GM18951 (cell line): ENCODE results near the gene PKNOX2.

Experiments
- POLR2A ChIP-seq: IDR thresholded peaks from 4 replicates; pipeline ENCODE4 v1.6.1; 2011; ENCODE audit warnings: mild to moderate bottlenecking; ENCODE audit not compliant: insufficient read length, insufficient read depth; ENCODE audit errors: extremely low read depth
- in situ Hi-C: fragments of 300-500 bp; cut with MboI; formaldehyde crosslinking; loops from one replicate; pipeline ENCODE4 v1.12.0; 2022; ENCODE audit warnings: low sequenced_read_pairs, mixed read lengths, inconsistent platforms; ENCODE audit not compliant: unreplicated experiment

PKNOX2 gene

DNA sequence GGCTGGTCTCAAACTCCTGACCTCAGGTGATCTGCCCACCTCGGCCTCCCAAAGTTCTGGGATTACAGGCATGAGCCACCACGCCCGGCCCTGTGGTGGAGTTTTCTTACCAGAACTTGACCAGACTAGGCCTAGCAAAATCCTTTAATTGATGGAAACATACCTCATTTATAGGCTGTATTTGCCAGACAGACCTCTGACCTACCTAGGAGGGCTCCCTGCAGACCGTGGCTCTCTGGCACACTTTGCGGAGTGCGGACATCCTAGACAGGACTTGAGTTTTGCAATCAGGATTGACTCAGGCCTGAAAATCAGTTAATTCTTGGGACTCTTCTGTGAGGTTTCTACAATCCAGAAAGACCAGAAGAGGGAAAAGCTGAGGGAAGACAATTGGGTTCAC lies 278.4 kb downstream of the PKNOX2 start:
- TF ChIP-seq POLR2A, result no peak
- in situ Hi-C loops, result no loop called here

DNA sequence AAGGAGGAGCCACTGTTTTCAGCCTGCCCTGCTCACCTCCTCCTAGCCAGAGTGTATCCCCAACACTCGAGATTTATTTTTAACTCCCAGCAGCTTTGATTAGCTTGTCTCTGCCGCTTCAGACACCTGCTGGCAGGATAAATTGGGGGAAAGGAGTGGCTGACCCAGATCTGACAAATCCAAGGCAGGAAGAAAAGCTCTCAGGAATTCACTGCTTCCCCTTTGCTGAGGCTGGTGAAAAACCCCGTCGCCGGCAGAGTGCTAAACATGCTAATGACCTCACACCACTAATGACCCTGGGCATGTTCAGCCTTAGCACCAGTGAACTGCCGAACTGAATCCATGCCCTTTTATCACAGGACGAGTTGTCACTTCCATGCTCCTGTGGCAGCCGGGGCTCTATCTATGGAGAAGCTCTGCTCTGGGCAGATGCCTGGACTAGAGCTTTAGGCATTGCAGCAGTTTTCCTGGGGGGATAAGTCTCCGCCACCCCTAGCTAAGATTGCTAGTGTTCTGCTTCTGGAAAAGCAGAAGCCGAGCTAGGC lies 279.3 kb downstream of the PKNOX2 start:
- in situ Hi-C loops, result no loop called here
- TF ChIP-seq POLR2A, result no peak

DNA sequence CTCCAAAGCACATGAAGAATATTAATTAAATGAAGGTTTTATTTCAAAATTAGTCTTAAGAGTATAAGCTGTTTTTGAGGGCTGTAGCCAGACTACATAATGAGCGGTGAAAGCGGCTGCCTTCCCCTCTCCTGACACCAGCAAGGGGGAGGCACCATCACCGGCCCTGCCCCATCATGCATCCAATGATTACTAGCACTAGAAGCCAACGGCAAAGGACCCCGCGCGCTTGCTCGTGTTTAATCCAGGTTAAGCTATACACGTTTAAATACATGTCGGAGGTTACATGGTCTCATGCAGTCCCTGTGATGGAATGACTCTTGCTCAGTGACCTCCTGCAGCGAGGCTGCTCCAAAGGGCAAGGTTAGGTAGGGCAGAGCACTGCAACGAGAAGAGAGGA lies 281.2 kb downstream of the PKNOX2 start:
- in situ Hi-C loops, result no loop called here

DNA sequence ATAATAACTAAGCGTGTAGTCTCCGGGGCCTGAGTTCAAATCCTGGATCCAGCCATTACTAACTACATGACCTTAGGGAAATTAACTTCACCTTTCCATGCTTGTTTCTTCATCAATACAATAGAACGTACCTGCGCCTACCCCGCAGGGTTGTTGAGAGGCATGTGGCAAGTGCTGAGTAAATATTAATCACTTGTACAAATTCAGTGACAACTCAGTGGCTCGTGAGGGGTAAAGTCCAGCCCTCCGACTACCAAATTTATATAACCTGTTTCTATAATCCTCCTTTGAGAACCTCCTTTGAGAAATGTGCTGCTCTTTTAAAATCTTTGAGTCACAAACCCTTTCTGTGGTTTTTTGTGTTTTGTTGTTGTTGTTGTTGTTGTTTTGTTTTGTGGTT lies 281.7 kb downstream of the PKNOX2 start:
- in situ Hi-C loops, result no loop called here
- no peak for TF ChIP-seq POLR2A

More for the DNA sequence above, 281.2 kb downstream of the PKNOX2 start:
- TF ChIP-seq POLR2A, result no peak

DNA sequence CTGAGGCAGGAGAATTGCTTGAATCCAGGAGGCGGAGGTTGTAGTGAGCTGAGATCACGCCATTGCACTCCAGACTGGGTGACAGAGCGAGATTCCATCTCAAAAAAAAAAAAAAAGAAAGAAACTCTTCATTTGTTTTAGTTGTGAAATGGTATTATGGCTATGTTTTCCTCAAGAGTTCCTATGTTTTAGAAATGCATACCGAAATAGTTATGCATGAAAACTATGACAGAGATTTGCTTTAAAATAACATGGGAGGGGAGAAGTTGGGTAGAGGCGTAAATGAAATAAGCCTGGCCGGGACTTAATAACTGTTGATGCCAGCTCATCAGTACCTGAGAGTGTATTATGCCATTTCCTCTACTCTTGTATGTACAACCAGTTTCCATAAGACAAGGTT lies 283.2 kb downstream of the PKNOX2 start:
- TF ChIP-seq POLR2A, result no peak
- in situ Hi-C loops, result no loop called here

DNA sequence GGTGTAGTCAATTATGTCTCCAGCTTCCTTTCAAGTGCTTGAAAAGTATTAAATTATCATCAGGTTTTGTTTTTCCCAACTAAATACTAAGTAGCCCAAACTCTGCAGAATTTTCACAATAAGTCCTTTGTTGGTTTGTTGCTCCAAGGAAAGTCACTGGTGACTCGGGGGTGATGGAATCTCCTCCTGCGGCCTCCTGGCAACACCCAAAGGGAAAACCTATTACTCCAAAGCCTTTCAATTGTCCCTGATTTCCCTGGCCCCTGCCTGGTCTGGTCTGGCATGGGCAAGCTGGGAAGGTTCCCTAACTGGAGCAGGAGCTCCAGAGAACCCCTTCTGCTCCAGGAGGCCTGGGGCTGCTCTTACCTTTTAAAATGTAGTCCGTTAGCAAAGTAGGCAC lies 283.6 kb downstream of the PKNOX2 start:
- no peak for TF ChIP-seq POLR2A
- in situ Hi-C loops, result no loop called here

DNA sequence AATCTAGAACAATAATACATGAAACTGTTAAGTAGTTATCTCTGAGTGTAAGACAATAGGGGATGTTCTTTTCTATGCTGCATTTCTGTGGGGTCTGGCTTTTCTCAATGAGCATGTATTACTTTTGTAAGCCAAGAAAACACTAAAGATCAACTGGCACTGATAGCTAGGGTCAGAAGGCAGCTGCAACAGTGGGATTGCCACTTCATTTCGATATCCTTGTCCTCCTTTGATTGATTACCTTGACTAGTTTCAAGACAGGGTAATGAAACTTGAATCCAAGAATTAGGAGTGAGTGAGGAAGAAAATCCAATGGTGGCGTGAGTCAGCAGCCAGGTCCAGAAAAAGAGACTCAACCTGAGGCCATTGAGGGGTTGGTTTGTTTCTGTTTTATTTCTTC lies 285.0 kb downstream of the PKNOX2 start:
- no peak for TF ChIP-seq POLR2A
- in situ Hi-C loops, result no loop called here

DNA sequence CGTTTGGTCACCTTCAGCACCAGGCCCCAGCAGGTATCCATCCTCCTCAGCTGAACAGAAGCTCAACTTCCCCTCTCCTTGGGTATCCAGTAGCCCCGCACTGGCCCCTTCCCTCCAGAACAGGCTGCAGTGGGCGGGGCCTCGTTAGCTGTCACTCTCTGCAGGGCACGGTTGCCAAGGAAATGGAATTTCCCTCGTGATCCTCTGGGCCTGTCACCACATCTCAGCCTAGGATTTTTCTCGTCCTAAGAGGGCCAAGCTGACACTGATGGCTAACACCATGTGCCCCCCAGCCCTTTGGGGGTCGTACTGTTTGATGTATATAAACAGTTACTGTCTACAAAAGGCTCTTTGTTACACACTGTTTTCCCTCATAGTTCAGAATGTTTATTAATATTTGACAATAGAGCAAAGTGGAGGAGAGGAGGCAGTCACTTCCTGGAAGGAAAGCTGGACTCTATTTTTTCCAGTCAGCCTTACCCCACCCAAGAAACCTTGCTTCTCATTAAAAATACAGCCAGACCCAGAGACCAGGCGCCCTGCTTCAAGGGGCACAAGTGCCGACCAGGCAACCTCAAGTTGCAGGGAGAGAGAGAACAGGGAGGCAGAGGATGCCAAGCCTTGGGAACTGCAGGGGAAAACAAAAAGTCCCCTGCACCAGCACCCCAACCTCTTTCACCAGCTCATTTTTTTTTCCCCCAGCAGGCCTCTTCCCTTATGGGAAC lies 287.0 kb downstream of the PKNOX2 start:
- in situ Hi-C loops, result no loop called here

DNA sequence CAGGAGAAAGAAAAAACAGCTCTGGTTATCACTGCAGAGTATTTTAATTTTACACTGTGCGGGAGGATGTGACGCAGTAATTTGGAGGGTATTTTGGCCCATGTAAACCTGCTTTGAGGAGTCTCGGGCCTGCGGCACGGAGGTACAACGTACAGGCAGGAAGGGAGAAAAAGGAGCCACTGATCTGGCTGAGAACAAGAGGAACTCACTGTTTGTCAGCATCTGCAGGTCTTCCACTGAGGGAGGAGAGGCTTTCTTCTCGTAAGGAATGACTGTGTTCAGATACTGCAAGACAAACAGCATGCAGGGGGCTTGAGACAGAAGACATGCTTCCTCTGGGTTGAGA lies 287.5 kb downstream of the PKNOX2 start:
- no peak for TF ChIP-seq POLR2A
- in situ Hi-C loops, result no loop called here

More for the DNA sequence above, 287.0 kb downstream of the PKNOX2 start:
- no peak for TF ChIP-seq POLR2A

DNA sequence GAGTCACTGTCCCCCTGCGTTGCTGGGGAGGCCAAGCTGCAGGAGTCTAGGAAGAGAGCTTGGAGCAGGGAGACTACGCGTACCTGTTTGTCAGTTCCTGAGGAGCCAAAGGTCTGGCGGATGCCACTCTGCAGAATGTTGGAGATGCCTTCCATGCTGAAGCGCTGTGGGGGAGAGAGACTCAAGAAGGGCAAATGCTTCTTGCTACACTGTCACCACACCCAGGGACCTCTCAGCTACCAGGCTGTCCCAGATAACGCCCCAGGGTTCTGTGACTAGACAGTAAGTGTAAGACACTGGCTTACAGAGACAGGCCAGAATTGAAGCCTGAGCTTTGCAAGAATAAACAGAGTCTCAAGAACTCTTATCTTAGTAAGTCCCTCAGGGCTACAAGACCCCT lies 289.5 kb downstream of the PKNOX2 start:
- TF ChIP-seq POLR2A, result no peak
- in situ Hi-C loops, result no loop called here

DNA sequence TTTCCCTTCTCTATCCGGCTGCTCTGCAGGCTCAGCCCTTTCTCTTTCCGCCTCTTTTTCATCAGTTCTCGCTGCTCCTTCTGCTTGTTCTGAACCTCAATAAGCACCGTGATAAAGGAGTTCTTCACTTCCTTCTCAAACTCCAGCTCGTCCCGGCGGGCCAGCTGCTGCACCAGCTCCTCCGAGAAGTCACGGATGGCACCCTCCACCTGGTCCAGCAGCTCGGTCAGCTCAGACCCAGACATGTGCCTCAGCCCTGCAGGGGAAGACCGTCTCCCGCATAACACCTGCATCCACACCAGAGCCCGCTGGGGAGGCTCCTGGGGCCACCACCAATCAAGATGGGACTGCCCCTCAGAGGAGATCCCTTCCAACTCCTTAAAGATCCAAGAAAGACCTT lies 291.3 kb downstream of the PKNOX2 start:
- in situ Hi-C loops, result no loop called here
- TF ChIP-seq POLR2A, result no peak

DNA sequence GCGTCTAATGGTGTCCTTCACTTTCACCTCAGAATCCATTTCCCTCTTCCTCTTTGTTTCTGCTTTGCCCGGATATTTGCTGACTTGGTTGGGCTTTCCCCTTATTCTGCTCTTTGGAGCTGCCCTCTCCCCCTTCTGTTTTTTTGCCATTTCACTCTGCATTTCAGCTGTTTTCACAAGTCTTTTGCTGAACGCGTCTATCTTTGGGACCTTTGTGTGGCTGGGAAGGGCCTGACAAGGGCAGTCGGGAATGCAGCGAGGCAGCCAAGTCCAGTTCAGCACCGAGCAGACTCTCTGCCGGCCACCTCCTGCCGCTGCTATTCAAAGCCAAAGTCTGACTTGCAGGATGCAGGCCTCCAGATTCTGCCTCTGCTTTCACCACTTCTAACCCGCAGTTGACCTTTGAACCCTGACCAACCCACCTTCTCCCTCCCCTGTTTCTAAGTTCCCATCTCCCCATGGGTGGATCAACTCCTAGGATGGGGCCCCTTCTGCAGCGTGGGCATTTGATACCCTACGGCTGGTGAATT lies 293.3 kb downstream of the PKNOX2 start:
- no peak for TF ChIP-seq POLR2A
- in situ Hi-C loops, result no loop called here

DNA sequence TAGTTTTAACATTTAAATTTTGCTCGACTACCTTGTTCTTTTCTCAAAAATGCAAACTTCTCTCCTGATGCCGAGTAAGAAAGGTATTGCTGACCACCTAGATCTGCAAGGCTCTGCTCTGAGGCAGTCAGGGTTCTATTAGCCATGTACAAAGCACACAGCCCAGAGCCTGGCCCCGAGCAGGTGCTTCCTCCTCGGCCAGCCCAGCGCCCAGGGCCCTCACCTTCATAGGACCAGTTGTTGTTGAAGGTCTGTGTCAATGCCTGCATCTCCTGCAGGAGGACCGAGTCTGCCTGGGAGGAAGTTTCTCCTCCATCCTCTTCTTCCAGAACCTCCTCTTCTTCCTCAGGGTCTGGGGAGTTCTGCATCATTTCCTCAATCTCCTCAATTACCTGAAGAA lies 295.7 kb downstream of the PKNOX2 start:
- in situ Hi-C loops, result no loop called here
- no peak for TF ChIP-seq POLR2A

DNA sequence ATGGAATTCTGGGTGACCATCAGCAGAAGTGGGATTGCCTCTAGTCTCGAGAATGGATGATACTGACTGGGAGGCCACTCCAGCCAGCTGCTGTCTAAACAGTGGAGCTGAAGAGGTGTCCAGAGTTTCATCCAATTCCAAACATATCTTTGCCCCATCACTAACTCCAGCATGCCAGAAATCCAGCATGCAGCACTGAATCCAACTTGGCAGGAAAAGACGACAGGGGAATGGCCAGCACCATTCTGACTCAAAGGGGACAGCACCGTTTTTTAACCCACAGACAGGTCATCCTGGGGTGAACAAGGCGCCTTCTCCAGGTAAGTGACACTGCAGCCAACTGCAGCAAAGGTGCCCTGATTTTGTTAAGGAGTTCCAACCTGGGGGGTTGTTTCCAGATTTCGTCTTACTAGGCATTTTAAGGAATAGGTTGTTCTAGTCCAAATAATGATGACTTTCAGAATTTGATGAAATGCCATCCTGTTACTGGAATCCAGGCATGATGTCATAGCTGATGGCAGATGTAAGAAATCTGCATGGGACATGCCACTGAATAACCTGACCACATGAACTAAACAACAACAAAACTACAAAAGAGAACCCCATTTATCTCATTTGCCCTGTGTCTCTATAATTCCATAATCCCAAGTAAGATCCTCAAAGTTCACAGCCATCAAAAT lies 299.2 kb downstream of the PKNOX2 start:
- in situ Hi-C loops, result no loop called here
- TF ChIP-seq POLR2A, result no peak
